HAP-1 (cell line): Measurements from ENCODE around the gene ROBO2.

Experiments used
- DNase-seq, 2 experiments: peaks; one replicate each; pipeline ENCODE4 v3.0.0-alpha.2; 2016 to 2020; ENCODE audit warnings: low spot score in 2 of 2
- H3K27me3 ChIP-seq: fragments of 250-450 bp; sonication (Bioruptor Pico); 2 replicates; pipeline ENCODE4 v1.5.1; 2020; ENCODE audit warnings: low read depth, mild to moderate bottlenecking, moderate library complexity
- H3K36me3 ChIP-seq: fragments of 250-450 bp; sonication (Bioruptor Pico); replicated peaks from 2 replicates; pipeline ENCODE4 v1.5.1; 2020; ENCODE audit warnings: mild to moderate bottlenecking
- H3K4me1 ChIP-seq: fragments of 250-450 bp; sonication (Bioruptor Pico); 2 replicates; pipeline ENCODE4 v1.5.1; 2020; ENCODE audit warnings: mild to moderate bottlenecking
- H3K4me3 ChIP-seq: fragments of 250-450 bp; sonication (Bioruptor Pico); 2 replicates; pipeline ENCODE4 v1.5.1; 2020; ENCODE audit warnings: mild to moderate bottlenecking, moderate library complexity
- H3K9me3 ChIP-seq: fragments of 250-450 bp; sonication (Bioruptor Pico); 2 replicates; pipeline ENCODE4 v1.5.1; 2020; ENCODE audit warnings: mild to moderate bottlenecking, moderate library complexity
- in situ Hi-C: fragments of 300-500 bp; cut with MboI; formaldehyde crosslinking; loops from 3 replicates; pipeline ENCODE4 v1.14.3; 2020; ENCODE audit warnings: low sequenced_read_pairs, inconsistent platforms, mixed read lengths

The ROBO2 gene

GRCh38 chr3:77191640-77192039 lies 151.7 kb downstream of the ROBO2 start:
- no peaks in the 10 kb centered on the region for H3K9me3 ChIP-seq
- peak; percentile 73 to 93 for DNase-seq
- in situ Hi-C loops, result no loop called here
- H3K36me3 ChIP-seq, result no peaks in the 10 kb centered on the region
- H3K4me1 ChIP-seq, result peaks cover 44% of the 10 kb centered on the region
- H3K27me3 ChIP-seq, result no peaks in the 10 kb centered on the region
- no peak overlapping the region for H3K4me3 ChIP-seq

DNA sequence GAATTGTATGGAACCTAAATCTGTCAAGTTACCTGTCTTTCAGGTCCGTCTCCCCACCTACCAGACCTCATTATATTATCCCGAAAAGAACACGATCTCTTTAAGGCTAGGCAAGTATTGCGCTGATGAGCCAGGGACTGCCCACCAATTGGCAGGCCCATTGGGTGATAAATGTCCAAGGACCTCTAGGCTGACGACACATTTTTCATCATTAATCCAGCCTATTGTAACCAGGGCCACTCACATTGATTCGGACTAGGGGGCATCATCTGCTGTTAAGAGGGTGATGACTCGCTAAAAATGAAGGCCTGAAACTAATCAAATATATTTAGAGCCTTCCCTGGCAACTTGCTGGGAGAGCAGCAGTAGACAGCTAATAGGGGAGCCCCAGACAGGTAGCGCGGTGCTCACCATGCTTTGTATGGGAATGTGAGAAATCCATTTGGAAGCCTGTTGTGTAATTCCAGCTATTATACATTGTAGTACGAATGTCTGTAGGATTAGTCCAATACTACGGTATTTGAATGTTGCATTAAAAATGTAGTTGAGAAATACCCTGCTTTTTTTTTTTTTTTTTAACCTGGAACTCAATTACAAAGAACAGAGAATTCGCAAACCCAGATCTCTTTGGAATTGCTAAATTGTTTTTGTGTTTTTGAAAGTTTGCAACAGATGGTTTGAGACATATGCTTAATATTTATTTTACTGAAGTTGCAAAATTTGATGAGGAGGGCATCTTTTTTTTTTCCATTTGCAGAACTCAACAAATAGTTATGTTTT lies 156.1 kb downstream of the ROBO2 start:
- Histone ChIP-seq H3K27me3 (no peaks in the 10 kb centered on the region), H3K9me3 (no peaks in the 10 kb centered on the region), H3K4me3 (no peak overlapping the region), H3K36me3 (no peaks in the 10 kb centered on the region), H3K4me1 (peaks cover 27% of the 10 kb centered on the region)
- no peak for DNase-seq
- in situ Hi-C loops, result no loop called here

GRCh38 chr3:77197408-77197807 lies 157.5 kb downstream of the ROBO2 start:
- Histone ChIP-seq H3K4me1 (peaks cover 18% of the 10 kb centered on the region), H3K9me3 (no peaks in the 10 kb centered on the region), H3K4me3 (no peak overlapping the region), H3K36me3 (no peaks in the 10 kb centered on the region), H3K27me3 (no peaks in the 10 kb centered on the region)
- in situ Hi-C loops, result no loop called here
- DNase-seq, result no peak

DNA sequence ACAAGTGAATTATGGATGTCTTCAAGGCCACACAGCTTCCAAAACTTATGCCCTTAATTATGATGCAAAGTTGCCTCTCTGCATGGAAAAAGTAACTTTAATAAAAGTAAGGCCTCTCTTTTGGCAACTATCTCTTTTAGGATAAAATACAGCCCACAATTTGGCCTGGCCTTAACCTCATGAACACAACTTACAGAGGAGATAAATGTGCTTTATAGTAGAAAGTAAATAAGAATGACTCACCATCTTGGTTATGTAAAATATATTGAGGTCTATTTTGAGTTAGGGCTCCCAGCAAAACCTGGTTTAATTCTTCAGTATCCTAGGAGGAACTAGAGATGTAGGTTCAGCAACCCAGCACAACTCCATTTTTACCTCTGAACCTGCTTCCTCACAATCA lies 164.0 kb downstream of the ROBO2 start:
- Histone ChIP-seq H3K27me3 (no peaks in the 10 kb centered on the region), H3K4me1 (peaks cover 26% of the 10 kb centered on the region), H3K9me3 (no peaks in the 10 kb centered on the region), H3K4me3 (no peak overlapping the region), H3K36me3 (no peaks in the 10 kb centered on the region)
- peak in 1 of 2 experiments; percentile 55 for DNase-seq
- in situ Hi-C loops, result no loop called here

DNA sequence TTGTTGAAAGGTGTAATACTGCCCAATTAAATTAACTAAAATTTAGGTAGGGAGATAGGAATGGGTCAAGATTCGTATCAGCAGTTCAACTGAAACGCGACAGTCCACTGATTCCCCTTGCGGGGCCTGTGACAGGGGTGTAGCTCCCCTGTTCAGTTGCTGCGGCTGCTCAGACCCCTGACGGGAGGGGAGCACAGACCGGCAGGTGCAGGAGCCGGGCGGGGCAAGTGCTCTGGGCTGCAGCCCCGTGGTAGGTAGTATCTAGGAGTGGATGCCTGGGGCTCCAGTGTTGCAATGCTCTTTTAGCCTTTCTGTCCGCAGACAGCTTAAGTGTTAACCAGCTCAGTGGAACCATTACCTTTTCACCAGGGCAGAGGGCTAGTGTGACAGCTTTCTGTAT lies 164.9 kb downstream of the ROBO2 start:
- H3K27me3 ChIP-seq, result no peaks in the 10 kb centered on the region
- H3K36me3 ChIP-seq, result no peaks in the 10 kb centered on the region
- H3K4me3 ChIP-seq, result no peak overlapping the region
- no peaks in the 10 kb centered on the region for H3K9me3 ChIP-seq
- in situ Hi-C loops, result no loop called here
- peaks cover 26% of the 10 kb centered on the region for H3K4me1 ChIP-seq
- no peak for DNase-seq

DNA sequence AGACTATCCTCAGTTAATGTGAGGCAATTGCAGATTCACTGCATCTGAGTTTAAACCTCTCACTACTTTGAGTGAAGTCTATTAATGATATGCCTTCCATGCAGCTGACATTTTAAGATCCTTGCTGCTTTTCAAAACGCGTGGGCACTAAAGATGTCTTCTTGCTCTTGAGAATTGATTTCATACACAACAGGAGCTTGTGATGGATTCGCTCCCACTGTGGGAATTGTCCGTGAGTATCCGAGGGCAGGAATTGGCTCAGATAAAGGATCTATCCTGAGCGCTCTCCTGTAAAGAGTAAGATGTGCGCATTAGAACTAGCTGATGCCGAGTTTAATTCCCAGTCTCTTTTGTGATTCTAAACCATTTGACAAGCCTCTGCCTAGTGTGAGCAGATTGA lies 167.9 kb downstream of the ROBO2 start:
- no peaks in the 10 kb centered on the region for H3K36me3 ChIP-seq
- no peak for DNase-seq
- H3K4me3 ChIP-seq, result no peak overlapping the region
- H3K27me3 ChIP-seq, result no peaks in the 10 kb centered on the region
- no peaks in the 10 kb centered on the region; the same call in 1 of the 2 replicates for H3K9me3 ChIP-seq
- in situ Hi-C loops, result no loop called here
- peaks cover 16% of the 10 kb centered on the region for H3K4me1 ChIP-seq

DNA sequence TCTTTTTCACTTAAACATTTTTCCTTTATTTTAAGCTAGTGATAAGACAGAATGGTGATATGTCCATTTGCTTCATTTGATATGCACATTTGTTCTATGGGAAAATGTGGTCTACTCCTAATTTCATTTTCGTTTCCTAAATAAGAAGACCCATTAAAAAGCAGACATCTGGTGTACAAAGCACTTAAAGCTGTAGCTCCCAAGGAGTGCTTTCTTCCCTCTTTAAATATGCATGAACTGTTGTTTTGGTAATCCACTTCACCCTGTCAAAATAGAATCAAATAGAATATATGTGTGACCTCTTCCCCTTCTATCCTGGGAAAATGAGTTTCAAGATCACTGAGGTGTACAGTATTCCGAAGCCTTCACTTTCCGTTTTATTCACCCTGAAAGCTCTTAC lies 182.8 kb downstream of the ROBO2 start:
- in situ Hi-C loops, result no loop called here
- Histone ChIP-seq H3K27me3 (no peaks in the 10 kb centered on the region), H3K4me1 (peaks cover 7% of the 10 kb centered on the region), H3K4me3 (no peak overlapping the region), H3K9me3 (no peaks in the 10 kb centered on the region), H3K36me3 (no peaks in the 10 kb centered on the region)
- peak in 1 of 2 experiments; percentile 63 for DNase-seq

- Histone ChIP-seq H3K36me3 (no peaks in the 10 kb centered on the region), H3K9me3 (no peaks in the 10 kb centered on the region), H3K4me1 (peaks cover 5% of the 10 kb centered on the region), H3K27me3 (no peaks in the 10 kb centered on the region), H3K4me3 (no peak overlapping the region)
- in situ Hi-C loops, result no loop called here
- DNase-seq, result no peak
Observed at GRCh38 chr3:77227567-77227966, 187.7 kb downstream of the ROBO2 start.

DNA sequence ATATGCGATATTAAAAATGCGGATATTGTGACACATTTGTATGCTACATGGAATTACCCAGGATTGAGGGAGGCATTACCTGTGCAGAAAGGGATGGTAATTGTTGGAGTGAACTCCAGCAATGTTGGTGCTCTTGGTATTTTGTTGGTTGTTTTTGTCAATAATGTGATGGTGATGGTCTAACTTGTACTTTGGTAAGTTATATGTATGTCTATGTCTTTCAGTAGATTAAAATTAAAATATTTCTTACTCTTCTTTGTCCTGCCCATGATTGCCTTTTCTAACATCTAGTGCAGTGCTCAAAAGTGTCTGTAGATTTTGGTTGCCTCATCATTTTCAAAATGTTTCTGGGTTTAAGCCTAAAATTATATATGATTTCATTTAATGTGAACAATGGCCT lies 192.7 kb downstream of the ROBO2 start:
- H3K36me3 ChIP-seq, result no peaks in the 10 kb centered on the region
- in situ Hi-C loops, result no loop called here
- DNase-seq, result no peak

DNA sequence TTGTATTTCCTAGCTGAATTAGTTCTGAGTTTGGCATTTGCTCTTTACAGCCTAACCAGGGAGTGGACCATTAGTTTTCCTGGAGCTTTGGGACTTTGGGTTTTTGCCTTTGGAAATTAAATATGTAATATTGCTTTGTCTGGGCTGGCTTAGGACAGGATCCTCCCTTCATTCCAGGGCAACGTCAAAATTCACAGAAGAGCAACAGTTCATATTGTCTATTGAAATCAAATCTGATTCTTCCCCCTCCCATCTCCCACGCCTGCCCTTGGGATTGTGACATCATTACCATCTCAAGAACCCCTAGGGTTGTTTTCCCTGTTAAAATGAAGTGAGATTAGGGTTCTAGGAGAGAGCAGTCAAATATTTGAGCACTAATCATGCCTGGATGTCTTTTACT lies 194.1 kb downstream of the ROBO2 start:
- Histone ChIP-seq H3K4me3 (no peak overlapping the region), H3K4me1 (peaks cover 11% of the 10 kb centered on the region)
- peak in 1 of 2 experiments; percentile 32 for DNase-seq

More for the DNA sequence above, 192.7 kb downstream of the ROBO2 start:
- H3K4me1 ChIP-seq, result peaks cover 11% of the 10 kb centered on the region
- no peak overlapping the region for H3K4me3 ChIP-seq
- H3K27me3 ChIP-seq, result no peaks in the 10 kb centered on the region
- H3K9me3 ChIP-seq, result no peaks in the 10 kb centered on the region

DNA sequence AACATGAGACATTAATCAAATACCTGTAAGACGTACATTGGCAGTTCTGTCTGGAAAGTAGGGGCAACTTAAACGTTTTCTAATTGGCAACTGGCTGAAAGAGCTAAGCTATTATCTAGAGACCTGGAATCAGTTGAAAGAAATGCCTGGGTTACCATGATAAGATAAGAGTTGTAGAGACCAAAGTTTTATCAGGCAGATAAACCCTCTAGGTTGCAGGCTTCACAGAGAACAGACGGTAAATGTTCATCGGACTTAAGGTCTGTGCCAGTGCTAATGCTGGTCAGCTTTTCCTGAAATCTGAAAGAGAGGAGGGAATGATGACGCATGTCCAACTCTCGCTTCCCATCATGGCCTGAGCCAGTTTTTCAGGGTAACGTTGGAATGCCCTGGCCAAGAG lies 196.2 kb downstream of the ROBO2 start:
- peaks cover 11% of the 10 kb centered on the region for H3K4me1 ChIP-seq
- H3K36me3 ChIP-seq, result no peaks in the 10 kb centered on the region
- DNase-seq, result no peak
- H3K9me3 ChIP-seq, result no peaks in the 10 kb centered on the region
- H3K4me3 ChIP-seq, result no peak overlapping the region
- H3K27me3 ChIP-seq, result no peaks in the 10 kb centered on the region
- in situ Hi-C loops, result no loop called here

More for the DNA sequence above, 194.1 kb downstream of the ROBO2 start:
- Histone ChIP-seq H3K27me3 (no peaks in the 10 kb centered on the region), H3K9me3 (no peaks in the 10 kb centered on the region), H3K36me3 (no peaks in the 10 kb centered on the region)
- in situ Hi-C loops, result no loop called here

GRCh38 chr3:77240072-77240650 lies 200.3 kb downstream of the ROBO2 start:
- no peak for DNase-seq

DNA sequence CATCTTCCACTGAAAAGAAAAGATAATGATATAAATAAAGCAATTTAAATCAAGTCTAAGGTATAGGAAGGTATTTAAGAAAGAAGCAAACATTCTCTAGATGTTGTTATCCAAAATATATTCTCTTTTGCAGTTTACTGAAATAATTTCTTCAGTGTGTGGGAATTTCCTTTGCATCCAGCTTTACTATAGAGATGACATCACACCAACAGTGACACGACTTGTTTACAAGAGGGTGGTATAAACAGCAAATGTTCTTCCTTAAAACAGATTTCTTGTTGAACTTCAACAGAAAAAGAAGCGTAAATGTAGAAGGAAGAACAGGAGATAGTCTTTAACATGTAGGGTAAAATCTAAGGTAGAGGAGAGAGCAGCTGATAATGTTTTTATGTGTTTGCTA lies 202.5 kb downstream of the ROBO2 start:
- Histone ChIP-seq H3K36me3 (no peaks in the 10 kb centered on the region), H3K9me3 (no peaks in the 10 kb centered on the region), H3K27me3 (no peaks in the 10 kb centered on the region), H3K4me1 (peaks cover 17% of the 10 kb centered on the region), H3K4me3 (no peak overlapping the region)
- in situ Hi-C loops, result no loop called here
- no peak for DNase-seq

More at GRCh38 chr3:77240072-77240650, 200.3 kb downstream of the ROBO2 start:
- no peaks in the 10 kb centered on the region for H3K9me3 ChIP-seq
- H3K4me1 ChIP-seq, result no peaks in the 10 kb centered on the region
- no peaks in the 10 kb centered on the region for H3K36me3 ChIP-seq
- in situ Hi-C loops, result no loop called here
- no peak overlapping the region for H3K4me3 ChIP-seq
- no peaks in the 10 kb centered on the region for H3K27me3 ChIP-seq

GRCh38 chr3:77244981-77245380 lies 205.1 kb downstream of the ROBO2 start:
- H3K4me3 ChIP-seq, result no peak overlapping the region
- no peaks in the 10 kb centered on the region for H3K9me3 ChIP-seq
- in situ Hi-C loops, result no loop called here
- H3K4me1 ChIP-seq, result peaks cover 24% of the 10 kb centered on the region
- no peaks in the 10 kb centered on the region for H3K36me3 ChIP-seq
- H3K27me3 ChIP-seq, result no peaks in the 10 kb centered on the region
- no peak for DNase-seq
